Medulla oblongata (tissue), 1 donor: ENCODE data around the gene EMX2.

Experiments
- DNase-seq: peaks from one replicate; pipeline ENCODE4 v3.0.0-alpha.2; 2015; ENCODE audit errors: extremely low spot score

EMX2 gene

GRCh38 chr10:117532003-117532385 is 10.6 kb upstream of the EMX2 start:
- no peak for DNase-seq

GRCh38 chr10:117532451-117533107 is 10.0 kb upstream of the EMX2 start:
- DNase-seq: no peak

GRCh38 chr10:117533507-117534281 is 8.9 kb upstream of the EMX2 start:
- no peak for DNase-seq

- no peak for DNase-seq
Observed at GRCh38 chr10:117534321-117535297, 7.9 kb upstream of the EMX2 start.

- DNase-seq: no peak
Observed at GRCh38 chr10:117535298-117536071, 7.1 kb upstream of the EMX2 start.

GRCh38 chr10:117536072-117536865 is 6.3 kb upstream of the EMX2 start:
- no peak for DNase-seq

GRCh38 chr10:117536866-117537435 is 5.6 kb upstream of the EMX2 start:
- DNase-seq: no peak

- peak; percentile 16 for DNase-seq
Observed at GRCh38 chr10:117537436-117537903, 5.1 kb upstream of the EMX2 start.

GRCh38 chr10:117537904-117538524 is 4.5 kb upstream of the EMX2 start:
- no peak for DNase-seq

- DNase-seq: no peak
Observed at GRCh38 chr10:117539361-117539773, 3.2 kb upstream of the EMX2 start.

- no peak for DNase-seq
Observed at GRCh38 chr10:117539903-117540639, 2.5 kb upstream of the EMX2 start.

- DNase-seq: no peak
Observed at GRCh38 chr10:117540640-117541404, 1.7 kb upstream of the EMX2 start.

GRCh38 chr10:117541405-117541908 is 1.1 kb upstream of the EMX2 start:
- no peak for DNase-seq

GRCh38 chr10:117541909-117542705 is 439 bp upstream of the EMX2 start:
- DNase-seq: peak; percentile 16

- DNase-seq: no peak
Observed at GRCh38 chr10:117543225-117544003, 868 bp downstream of the EMX2 start.

- DNase-seq: no peak
Observed at GRCh38 chr10:117544004-117544701, 1.6 kb downstream of the EMX2 start.
